ENCODE data around the gene DOCK7. TPM values are rescaled to one million over a fixed set of nuclear protein-coding genes. Genes with fewer than 3 reads are reported as not detected.
A peak's percentile ranks its signal among the peaks of the same experiment; 100 is the strongest.
"Not testable (repeated sequence)": the region's sequence is repeated elsewhere in the genome, so short reads cannot be mapped to it uniquely, and the experiment has no call there.

DOCK7 gene
- total RNA-seq, 1 donor from 2014 or later, result 63.7 TPM

DNA sequence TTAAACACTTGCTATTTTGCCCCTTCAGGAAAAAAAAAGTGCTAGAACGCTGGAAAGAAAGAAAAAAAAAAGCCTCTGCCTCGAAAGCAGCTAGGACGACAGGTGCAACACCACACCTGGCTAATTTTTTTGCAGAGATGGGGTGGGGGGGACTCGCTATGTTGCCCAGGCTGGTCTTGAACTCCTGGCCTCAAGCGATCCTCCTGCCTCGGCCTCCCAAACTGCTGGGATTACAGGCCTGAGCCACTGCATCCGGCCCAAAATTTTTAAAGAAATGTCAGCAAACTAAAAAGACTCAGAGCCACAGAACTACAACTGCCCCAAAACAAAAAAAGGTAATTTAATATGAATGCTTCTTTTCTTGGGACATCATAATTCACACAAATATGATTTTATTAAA is 1.4 kb downstream of the DOCK7 start:
- TF ChIP-seq, protein P1, sequence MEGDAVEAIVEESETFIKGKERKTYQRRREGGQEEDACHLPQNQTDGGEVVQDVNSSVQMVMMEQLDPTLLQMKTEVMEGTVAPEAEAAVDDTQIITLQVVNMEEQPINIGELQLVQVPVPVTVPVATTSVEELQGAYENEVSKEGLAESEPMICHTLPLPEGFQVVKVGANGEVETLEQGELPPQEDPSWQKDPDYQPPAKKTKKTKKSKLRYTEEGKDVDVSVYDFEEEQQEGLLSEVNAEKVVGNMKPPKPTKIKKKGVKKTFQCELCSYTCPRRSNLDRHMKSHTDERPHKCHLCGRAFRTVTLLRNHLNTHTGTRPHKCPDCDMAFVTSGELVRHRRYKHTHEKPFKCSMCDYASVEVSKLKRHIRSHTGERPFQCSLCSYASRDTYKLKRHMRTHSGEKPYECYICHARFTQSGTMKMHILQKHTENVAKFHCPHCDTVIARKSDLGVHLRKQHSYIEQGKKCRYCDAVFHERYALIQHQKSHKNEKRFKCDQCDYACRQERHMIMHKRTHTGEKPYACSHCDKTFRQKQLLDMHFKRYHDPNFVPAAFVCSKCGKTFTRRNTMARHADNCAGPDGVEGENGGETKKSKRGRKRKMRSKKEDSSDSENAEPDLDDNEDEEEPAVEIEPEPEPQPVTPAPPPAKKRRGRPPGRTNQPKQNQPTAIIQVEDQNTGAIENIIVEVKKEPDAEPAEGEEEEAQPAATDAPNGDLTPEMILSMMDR (IDR thresholded peaks at IDR 0.05; ENCODE audit: unreplicated experiment), result no peak
- H3K4me3 Mint-ChIP-seq, result peak overlapping the region; percentile 98
- H3K4me1 Mint-ChIP-seq, result peaks cover 48% of the 10 kb centered on the region
- peak overlapping the region; percentile 98 for H3K27ac Mint-ChIP-seq
- no peak for DNase-seq (ENCODE audit: low spot score in 2 of 2, unreplicated experiment in 2 of 2)
- no peaks in the 10 kb centered on the region for H3K9me3 Mint-ChIP-seq
- no peaks in the 10 kb centered on the region for H3K36me3 Mint-ChIP-seq
- no peaks in the 10 kb centered on the region for H3K27me3 Mint-ChIP-seq (ENCODE audit: low read depth)

GRCh38 chr1:62685431-62685859 is 2.7 kb downstream of the DOCK7 start:
- no peaks in the 10 kb centered on the region for H3K9me3 Mint-ChIP-seq
- no peaks in the 10 kb centered on the region for H3K36me3 Mint-ChIP-seq
- no peak for DNase-seq (ENCODE audit: low spot score in 2 of 2, unreplicated experiment in 2 of 2)
- no peak overlapping the region for H3K27ac Mint-ChIP-seq
- H3K4me1 Mint-ChIP-seq, result peaks cover 36% of the 10 kb centered on the region
- H3K27me3 Mint-ChIP-seq (ENCODE audit: low read depth), result no peaks in the 10 kb centered on the region
- TF ChIP-seq, protein P1 (IDR thresholded peaks at IDR 0.05; ENCODE audit: unreplicated experiment), result no peak
- peak overlapping the region; percentile 10 for H3K4me3 Mint-ChIP-seq

GRCh38 chr1:62682531-62682930 is 5.7 kb downstream of the DOCK7 start:
- Mint-ChIP-seq H3K36me3 (peaks cover 2% of the 10 kb centered on the region), H3K27me3 (ENCODE audit: low read depth) (no peaks in the 10 kb centered on the region), H3K27ac (no peak overlapping the region), H3K4me3 (no peak overlapping the region), H3K4me1 (peaks cover 20% of the 10 kb centered on the region), H3K9me3 (no peaks in the 10 kb centered on the region)
- TF ChIP-seq, protein P1 (IDR thresholded peaks at IDR 0.05; ENCODE audit: unreplicated experiment), result no peak
- DNase-seq (ENCODE audit: low spot score in 2 of 2, unreplicated experiment in 2 of 2), result no peak

- H3K27ac Mint-ChIP-seq, H3K9me3 Mint-ChIP-seq, H3K36me3 Mint-ChIP-seq: not testable (repeated sequence)
Measured at GRCh38 chr1:62680992-62681391, 7.2 kb downstream of the DOCK7 start.

GRCh38 chr1:62677822-62678221 is 10.4 kb downstream of the DOCK7 start:
- H3K36me3 Mint-ChIP-seq; H3K27me3 Mint-ChIP-seq (ENCODE audit: low read depth); DNase-seq (ENCODE audit: low spot score in 2 of 2, unreplicated experiment in 2 of 2); H3K4me1 Mint-ChIP-seq; H3K4me3 Mint-ChIP-seq; H3K9me3 Mint-ChIP-seq: not testable (repeated sequence)
- H3K27ac Mint-ChIP-seq, result peak overlapping the region; percentile 32

More at GRCh38 chr1:62680992-62681391, 7.2 kb downstream of the DOCK7 start:
- peaks cover 16% of the 10 kb centered on the region for H3K4me1 Mint-ChIP-seq
- not testable (repeated sequence) for DNase-seq (ENCODE audit: low spot score in 2 of 2, unreplicated experiment in 2 of 2); H3K27me3 Mint-ChIP-seq (ENCODE audit: low read depth); H3K4me3 Mint-ChIP-seq

- Mint-ChIP-seq H3K9me3 (no peaks in the 10 kb centered on the region), H3K27ac (no peak overlapping the region), H3K36me3 (peaks cover 7% of the 10 kb centered on the region), H3K4me1 (peaks cover 5% of the 10 kb centered on the region), H3K27me3 (ENCODE audit: low read depth) (no peaks in the 10 kb centered on the region), H3K4me3 (no peak overlapping the region)
- DNase-seq (ENCODE audit: low spot score in 2 of 2, unreplicated experiment in 2 of 2), result no peak
- TF ChIP-seq, protein P1 (IDR thresholded peaks at IDR 0.05; ENCODE audit: unreplicated experiment), result no peak
Measured at GRCh38 chr1:62676611-62677356, 11.4 kb downstream of the DOCK7 start.
